Measurements from ENCODE around the gene SLC17A3.

- TF ChIP-seq TAF1 (IDR thresholded peaks at IDR 0.05; ENCODE audit: borderline replicate concordance, low read depth, low read length), result no peak
- no peak for TF ChIP-seq ZBTB11 (CRISPR knock-in tag; IDR thresholded peaks at IDR 0.05)
- no peak for TF ChIP-seq FOXM1 (IDR thresholded peaks at IDR 0.05; ENCODE audit: low read depth, low read length)
- no peak for TF ChIP-seq CTCF (IDR thresholded peaks at IDR 0.05 in 2 of 3, conservative IDR thresholded peaks at IDR 0.05 in 1 of 3; ENCODE audit: control insufficient read depth in 2 of 3, extremely low read depth in 1 of 3, insufficient read depth in 1 of 3, low read depth in 3 of 3, low read length in 3 of 3)
Measured at GRCh38 chr6:25863360-25863759, 10.7 kb downstream of the SLC17A3 start.
